Activated T-cell treated with anti-CD3 and anti-CD28 coated beads for 48 hours (primary cell): ENCODE measurements around the gene FAM240A.

Experiments used
- DNase-seq: peaks from one replicate; pipeline ENCODE4 v3.0.0-alpha.2; 2020; ENCODE audit warnings: low read depth

Gene FAM240A

DNA sequence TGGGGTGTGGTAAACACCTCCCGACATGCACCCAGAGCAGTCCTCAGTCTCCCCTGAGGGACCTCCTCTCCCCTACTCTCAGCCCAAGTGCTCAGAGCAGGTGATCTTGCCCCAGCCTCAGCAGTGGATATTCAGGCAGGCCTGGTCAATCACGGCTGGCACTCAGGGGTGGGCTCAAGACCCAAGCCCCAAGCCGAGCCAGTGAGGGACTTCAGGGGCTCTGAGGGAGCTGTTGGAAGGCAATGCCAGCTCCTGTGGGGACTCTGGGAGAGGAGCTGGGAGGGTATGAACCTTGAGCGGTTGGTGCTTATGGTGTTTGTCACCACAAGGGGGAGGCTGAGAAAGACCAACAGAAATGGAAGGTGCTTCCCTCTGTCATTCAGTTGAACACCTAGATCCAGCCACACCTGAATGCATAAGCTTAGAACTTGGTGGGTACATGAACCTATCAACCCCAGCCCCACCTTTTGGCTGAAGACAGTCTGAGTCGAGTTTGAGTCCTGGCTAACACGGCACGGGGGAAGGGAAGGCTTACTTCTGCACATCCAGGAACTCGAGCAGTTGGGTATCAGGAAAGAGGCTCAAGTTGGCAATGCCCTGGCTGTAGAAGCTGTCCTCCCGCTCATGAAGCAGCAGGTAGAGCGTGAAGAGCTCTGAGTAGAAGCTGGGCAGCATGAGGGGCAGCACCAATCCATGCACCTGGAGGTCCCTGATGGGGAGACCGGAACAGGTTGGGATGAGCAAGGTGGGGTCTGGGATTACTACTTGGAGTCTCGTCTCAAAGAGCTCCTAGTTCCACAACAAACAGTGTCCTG lies 61.9 kb downstream of the FAM240A start:
- no peak for DNase-seq

DNA sequence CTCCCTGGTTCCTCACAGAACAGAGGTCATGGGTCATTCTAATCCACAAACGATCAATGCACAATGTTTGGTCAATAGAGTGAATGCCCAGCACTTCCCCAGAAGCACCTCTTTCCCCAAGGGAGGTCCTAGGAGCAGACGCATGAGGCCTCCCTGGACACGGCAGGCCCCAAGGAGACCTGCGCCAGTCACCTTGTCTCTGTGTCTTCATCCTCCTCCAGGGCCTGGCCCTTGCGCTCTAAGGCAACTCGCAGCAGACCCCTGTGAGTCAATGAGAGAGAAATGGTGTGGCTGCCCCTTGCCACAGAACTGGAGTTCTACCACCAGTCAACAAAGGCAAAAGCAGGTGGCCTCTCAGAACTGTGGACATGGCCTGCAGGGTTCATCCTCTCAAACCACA lies 63.1 kb downstream of the FAM240A start:
- no peak for DNase-seq
